ENCODE data around the gene THYN1.

The THYN1 gene

DNA sequence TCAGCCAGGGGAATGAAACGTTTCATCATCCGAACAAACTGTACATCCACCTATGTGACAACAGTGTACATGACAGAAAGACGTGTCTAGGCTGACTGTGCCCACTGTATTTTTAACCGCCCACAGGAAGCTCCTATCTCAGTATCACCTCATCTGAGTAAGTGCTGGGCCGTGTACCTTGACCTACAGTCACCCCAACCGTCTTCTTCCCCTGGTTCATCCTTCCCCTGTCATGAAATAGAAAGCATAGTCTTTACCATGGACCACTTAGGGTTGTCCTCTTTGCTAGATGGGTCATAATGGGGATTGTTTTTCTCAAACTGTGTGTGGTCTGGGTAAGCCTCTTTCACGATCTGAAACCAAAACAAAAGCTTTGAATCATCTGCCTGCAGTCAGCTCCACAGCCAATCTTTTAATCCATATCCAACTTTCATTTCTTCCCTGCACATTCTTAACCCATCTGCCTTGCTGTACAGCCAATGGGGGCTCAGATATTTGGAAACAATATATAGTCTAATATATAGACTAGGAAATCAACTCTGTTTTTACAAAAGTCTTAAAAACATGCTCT, 4.2 kb downstream of the THYN1 start:
- no peak for DNase-seq (ENCODE audit: low read depth in 3 of 3)

GRCh38 chr11:134246678-134247077, 6.5 kb downstream of the THYN1 start:
- DNase-seq (ENCODE audit: low read depth in 3 of 3), result no peak

GRCh38 chr11:134246100-134246499, 7.1 kb downstream of the THYN1 start:
- no peak for DNase-seq (ENCODE audit: low read depth in 3 of 3)

GRCh38 chr11:134245434-134245833, 7.7 kb downstream of the THYN1 start:
- DNase-seq (ENCODE audit: low read depth in 3 of 3), result no peak

DNA sequence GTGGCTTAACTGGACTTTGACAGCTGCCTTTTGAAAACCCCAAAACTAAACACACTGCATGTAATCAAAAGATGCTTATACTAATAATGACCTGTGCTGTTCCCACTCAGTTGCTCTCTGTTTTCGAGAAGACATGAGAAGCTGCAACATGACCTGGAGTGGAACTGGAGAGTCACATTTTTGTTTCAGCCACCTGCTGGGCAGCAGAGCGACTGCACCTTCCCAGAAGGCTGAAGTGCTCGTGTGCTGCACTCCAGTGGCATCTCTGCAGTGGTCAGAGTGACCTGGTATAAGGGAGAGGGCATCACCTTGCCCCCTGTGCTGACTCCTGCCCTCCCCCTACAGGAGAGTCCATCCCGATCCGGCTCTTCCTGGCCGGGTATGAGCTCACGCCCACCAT, 8.6 kb downstream of the THYN1 start:
- no peak for DNase-seq (ENCODE audit: low read depth in 3 of 3)

DNA sequence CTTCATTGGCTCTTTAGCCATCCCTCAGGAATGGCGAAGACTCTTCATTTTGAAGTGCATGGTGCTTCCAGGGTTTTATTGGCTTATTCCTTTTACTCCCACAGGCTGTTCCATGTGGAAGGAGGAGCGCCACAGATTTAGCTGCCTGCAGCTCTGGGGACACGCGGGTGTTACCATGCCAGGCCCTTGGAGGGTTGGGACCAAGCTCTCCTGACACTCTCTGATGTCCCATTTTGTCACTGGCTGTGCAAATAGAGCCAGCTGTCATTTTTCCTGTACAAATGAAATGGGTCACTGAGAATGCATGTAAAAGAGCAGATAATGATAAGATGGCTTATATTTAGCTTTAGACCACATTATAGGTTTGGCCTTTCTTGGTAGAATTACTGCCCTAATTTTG, 9.2 kb downstream of the THYN1 start:
- DNase-seq (ENCODE audit: low read depth in 3 of 3), result no peak

DNA sequence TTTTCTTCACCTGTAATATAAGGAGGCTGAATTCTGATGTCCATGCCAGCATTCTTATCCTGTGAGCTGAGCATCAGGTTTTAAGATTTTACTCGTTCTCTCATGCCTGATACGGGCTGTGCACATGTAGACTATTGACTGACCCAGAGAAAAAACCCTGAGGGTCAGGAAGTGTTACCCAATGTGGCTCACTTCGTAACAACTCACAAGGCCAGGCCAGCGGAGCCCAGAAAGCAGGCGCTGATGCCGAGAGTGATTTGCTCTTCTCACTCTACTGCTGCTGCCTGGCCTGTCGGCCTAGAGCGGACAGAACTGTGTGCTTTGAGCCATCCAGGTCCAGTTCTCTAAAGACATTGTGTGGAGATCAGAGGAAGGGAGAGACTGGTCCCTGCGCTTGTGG, 10.8 kb downstream of the THYN1 start:
- DNase-seq (ENCODE audit: low read depth in 3 of 3), result no peak

GRCh38 chr11:134240592-134240991, 12.6 kb downstream of the THYN1 start:
- DNase-seq (ENCODE audit: low read depth in 3 of 3), result no peak

GRCh38 chr11:134238956-134239355, 14.2 kb downstream of the THYN1 start:
- no peak for DNase-seq (ENCODE audit: low read depth in 3 of 3)

DNA sequence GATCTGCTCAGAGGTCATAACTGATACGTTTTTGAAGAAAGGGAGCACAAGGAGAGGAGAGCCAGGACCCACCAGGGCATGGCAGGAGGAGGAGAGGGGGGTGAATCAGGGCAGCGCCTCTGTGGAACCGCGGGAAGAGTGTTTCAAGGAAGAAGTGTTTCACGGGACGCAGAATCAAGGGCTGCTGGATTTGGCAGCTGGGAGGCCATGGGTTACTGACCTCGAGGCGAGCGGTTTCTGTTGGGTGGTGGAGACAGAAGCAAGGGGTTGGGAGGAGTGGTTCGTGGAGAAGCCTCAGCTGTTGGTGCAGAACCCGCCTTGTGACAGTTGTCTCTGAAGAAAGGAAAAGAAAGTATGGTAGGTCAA, 15.6 kb downstream of the THYN1 start:
- no peak for DNase-seq (ENCODE audit: low read depth in 3 of 3)

GRCh38 chr11:134236834-134237556, 16.2 kb downstream of the THYN1 start:
- no peak for DNase-seq (ENCODE audit: low read depth in 3 of 3)

GRCh38 chr11:134235399-134235798, 17.8 kb downstream of the THYN1 start:
- no peak for DNase-seq (ENCODE audit: low read depth in 3 of 3)

DNA sequence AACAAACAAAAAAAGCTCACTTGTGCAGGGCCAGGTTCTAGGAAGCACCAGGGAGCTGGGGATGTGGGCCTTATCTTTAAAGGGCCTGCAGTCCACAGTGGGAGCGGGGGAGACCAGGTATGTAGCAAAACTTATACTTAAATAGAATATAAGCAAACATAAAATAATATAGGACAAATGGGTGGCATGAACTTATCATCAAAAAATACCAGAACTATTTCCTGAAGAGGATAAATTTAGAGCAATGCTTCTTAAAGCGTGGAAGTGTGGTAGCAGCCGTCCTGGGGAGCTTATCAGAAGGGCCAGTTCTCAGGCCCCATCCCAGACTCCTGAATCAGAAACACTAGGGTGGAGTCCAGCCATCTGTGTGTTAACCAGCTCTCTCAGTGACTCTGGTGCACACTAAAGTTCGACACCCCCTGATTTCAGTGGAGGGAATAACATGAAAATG, 19.4 kb downstream of the THYN1 start:
- DNase-seq (ENCODE audit: low read depth in 3 of 3), result no peak

GRCh38 chr11:134231958-134232659, 21.0 kb downstream of the THYN1 start:
- no peak for DNase-seq (ENCODE audit: low read depth in 3 of 3)

GRCh38 chr11:134230339-134230738, 22.8 kb downstream of the THYN1 start:
- no peak for DNase-seq (ENCODE audit: low read depth in 3 of 3)

DNA sequence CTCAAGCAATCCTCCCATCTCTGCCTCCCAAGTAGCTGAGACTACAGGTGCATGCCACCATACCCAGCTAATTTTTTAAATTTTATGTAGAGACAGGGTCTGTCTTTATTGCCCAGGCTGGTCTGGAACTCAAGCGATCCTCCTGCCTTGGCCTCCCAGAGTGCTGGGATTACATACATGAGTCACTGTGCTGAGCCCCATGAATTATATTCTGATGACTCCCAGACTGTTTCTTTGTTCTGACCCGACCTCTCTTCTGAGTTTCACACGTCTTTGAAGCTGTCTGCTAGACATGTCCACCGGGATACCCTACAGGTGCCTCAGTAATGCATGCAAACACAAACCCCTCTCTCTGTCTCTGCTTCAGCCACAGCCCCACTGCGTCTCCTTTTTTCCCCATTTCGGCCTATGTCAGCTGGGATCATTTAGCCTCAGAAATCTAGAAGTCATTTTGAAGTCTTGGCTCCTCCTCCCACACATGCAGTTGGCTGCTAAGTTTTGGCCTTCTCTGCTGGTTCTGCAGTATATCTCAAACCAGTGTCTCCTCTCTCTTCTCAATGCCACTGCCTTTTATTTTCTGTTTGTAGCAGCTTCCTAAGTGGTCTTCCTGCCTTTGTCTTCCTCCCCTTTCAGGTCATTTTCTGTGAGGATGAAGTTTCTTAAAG, 23.9 kb downstream of the THYN1 start:
- no peak for DNase-seq (ENCODE audit: low read depth in 3 of 3)

- DNase-seq (ENCODE audit: low read depth in 3 of 3), result no peak
Measured at GRCh38 chr11:134228625-134229024, 24.5 kb downstream of the THYN1 start.

- no peak for DNase-seq (ENCODE audit: low read depth in 3 of 3)
Measured at GRCh38 chr11:134226806-134227325, 26.3 kb downstream of the THYN1 start.

DNA sequence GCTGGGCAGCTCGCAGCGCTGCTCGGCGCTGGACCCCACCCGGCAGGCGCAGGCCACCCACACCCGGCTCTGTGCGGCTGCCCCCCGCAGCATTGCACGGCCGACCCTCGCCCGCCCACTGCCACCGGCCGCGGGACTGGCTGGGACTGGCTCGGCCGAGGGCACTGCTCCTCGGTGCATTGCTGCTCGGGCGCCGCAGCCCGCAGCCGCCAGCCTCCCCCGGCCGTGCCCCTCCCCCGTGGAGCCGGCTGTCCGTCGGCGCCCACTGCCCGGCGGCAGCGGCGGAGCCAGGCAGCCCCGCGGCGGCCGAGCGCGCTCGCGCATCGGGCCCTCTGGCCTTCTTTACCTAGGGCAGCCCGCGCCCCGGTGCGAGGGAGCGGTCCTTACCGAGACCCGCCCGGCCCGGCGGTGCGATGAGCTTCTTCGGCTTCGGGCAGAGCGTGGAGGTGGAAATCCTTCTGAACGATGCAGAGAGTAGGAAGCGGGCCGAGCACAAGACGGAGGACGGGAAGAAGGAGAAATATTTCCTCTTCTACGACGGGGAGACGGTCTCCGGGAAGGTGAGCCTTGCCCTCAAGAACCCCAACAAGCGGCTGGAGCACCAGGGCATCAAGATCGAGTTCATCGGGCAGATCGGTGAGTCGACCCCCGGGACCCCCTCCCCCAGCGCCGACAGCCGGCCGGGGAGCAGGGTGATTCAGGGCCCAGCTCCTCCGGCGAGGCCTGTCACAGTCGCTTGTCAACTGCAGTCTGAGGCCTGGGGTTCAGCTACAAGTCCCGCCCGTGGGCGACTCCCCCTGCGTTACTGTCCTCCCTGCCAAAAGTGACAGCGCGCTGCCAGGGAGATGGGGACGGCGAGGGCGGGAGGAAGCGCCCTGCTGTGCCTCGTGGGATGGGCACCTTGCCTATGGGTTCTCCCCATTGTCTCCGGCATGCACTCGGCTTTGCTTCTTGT, 28.2 kb downstream of the THYN1 start:
- peak; percentile 21 to 42 (median 28) for DNase-seq (ENCODE audit: low read depth in 3 of 3)

DNA sequence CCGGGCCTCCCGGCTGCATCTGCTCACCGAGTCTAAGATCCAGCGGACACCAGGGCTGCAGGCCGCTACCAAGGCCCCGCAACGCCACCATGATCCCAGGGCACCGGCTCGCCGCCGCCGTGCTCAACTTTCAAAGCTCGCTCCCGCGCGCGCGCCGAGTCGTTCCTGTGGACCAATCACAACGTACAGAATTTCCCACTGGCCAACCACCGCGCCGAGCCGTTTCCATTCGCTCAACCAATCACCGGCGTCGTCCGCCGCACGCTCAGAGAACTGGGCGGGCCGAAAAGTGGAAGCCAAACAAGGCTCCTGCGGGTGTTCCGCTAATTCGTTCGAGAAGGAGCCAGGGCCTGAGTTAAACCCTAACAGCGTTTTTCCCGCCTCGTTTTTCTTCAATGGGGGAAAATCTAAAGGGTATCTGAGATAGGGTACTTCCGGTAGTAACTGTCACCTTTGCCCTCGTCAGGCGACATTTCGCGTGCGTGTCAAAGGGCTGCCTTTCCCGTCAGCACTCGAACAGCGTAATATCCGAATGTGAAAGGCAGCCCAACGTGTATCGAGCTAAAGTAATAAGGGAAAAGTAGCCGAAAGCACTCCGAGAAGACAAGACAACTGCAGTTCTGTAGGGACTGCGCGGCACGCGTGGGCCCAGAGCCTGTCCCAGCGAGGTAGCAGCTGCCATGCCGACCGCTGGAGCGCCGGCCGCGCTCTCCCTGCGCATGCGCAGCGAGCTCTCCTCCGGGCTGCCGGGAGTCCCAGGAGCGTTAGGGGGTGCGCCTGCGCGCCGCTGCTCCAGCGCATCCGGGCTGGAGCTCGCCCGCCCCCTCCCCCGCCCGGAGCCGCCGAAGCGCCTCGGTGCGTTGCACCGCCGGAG, 29.1 kb downstream of the THYN1 start, which contains the start of the genes NCAPD3 and VPS26B:
Gene NCAPD3 (minus strand): TSS at position 132 of the 874 bp plus-strand sequence. CDS start 41 bp downstream, at position 91.
Gene VPS26B (plus strand): TSS at position 836 of the 874 bp plus-strand sequence. CDS start 452 bp downstream, outside the sequence.
- DNase-seq (ENCODE audit: low read depth in 3 of 3), result peak; percentile 88 to 93 (median 93)

Data from stimulated activated CD4-positive, alpha-beta T cell treated with anti-CD3 and anti-CD28 coated beads, TNF-alpha, amount 100 ng/mL, for 4 hours (primary cell).